SIG-M5 treated with dmso at 0.1 percent for 504 hours (cell line): ENCODE measurements around the gene MCM6.

Source experiments
- DNase-seq: peaks from one replicate; lab custom pipeline; 2025; ENCODE audit not compliant: unreplicated experiment; lab: John Stamatoyannopoulos, UW

MCM6 gene

DNA sequence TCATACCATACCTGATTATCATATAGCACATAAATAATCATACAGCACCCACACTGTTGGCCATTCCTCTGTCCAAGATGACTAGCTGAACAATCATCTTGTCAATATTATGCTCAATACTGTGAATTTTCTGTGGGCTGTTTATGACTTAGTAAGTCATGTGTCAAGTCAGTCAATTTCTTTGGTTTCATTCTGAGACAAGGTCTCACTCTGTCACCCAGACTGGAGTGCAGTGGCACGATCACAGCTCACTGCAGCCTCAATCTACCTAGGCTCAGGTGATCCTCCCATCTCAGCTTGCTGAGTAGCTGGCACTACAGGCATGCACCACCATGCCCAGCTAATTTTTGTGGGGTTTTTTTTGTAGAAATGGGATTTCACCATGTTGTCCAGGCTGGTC lies 5.7 kb downstream of the MCM6 start:
- DNase-seq: no peak

DNA sequence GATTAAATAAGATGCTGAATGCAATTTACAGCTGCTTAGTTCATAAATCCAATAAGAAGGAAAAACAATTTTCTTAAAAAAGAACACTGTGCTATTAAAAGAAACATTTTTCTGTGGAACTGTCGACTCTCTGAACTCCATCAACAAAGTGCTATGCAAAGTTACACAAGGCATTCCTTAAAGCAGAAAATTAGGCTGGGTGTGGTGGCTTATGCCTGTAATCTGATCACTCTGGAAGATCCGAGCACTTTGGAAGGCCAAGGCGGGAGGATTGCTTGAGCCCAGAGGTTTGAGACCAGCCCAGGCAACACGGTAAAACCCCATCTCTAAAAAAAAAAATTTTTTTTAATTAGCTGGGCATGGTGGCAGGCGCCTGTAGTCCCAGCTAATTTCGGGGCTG lies 13.0 kb downstream of the MCM6 start:
- no peak for DNase-seq

DNA sequence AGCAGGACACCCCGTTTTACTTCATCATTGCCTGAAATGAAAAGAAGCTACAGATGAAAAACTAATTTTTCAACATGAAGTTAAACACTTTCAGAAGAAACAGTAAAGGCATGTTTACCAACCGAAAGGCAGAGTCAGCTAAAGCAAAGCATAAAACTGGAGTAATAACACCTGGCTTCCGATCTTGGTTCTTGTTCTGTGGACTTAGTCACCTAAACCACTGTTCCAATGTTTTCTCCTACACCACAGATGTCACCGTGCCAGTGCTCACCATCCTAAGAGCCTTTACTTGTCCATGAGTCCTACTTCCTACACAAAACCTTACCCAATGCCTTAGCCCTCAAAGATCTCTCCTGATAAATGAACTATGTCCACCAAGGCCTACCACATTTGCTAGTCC lies 13.5 kb downstream of the MCM6 start:
- DNase-seq: no peak

DNA sequence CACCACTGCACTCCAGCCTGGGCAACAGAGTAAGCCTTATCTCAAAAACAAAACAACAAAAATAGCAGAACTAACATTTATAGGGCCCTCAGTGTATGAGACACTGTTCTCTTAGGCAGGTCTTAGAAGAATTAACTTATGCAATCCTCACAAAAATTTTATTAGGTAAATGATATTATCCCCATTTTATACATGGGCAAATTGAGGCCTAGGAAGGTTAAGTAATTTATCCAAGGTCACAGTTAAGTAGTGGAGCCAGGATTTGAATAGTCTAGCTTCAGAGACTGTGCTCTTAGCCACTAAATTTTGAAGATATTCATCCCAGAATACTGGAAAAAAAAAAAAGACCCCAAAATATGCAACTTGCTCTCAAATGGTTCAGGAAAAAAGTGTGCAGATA lies 22.8 kb downstream of the MCM6 start:
- no peak for DNase-seq

DNA sequence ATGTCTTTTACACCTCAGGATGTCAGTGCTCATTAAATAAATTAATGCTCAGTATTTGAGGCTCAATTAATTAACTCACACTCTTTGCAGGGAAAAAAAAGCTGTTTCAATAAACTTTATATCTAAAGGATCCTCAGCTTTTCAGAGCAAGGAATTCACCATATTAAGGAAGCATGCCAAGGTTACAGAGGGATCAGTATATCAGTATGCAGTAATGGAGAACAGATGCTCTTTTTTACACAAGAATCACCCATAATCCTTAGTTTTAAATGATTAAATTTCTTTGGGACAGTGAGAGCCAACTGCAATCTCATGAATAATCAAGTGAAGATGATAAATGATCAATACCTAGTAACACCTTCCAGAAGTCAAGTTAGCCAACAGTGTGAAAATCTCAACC lies 24.4 kb downstream of the MCM6 start:
- no peak for DNase-seq

DNA sequence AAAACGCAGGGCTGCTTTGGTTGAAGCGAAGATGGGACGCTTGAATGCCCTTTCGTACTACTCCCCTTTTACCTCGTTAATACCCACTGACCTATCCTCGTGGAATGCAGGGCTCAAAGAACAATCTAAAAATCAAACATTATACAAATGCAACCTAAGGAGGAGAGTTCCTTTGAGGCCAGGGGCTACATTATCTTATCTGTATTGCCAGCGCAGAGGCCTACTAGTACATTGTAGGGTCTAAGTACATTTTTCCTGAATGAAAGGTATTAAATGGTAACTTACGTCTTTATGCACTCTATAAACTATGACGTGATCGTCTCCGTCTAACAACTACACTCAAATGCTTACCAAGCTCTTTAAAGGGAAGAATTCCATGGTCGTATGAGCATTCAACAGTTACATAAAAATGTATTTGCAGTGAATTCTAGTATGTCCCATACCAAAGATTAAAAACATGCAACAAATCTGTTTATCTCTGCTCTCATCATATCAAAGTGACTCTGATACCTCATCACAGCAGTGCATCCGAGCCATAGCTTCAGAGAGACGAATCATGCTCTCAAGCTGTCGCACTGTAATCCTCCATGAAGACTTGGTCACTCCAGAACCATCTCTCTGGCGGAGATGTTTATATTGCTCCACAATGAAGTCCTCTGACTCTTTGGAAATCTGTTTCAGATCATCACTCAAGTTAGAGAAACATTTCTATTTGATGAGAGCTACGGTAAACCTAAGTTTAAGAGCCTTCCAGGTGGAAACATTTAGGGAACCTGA lies 25.2 kb downstream of the MCM6 start:
- no peak for DNase-seq

DNA sequence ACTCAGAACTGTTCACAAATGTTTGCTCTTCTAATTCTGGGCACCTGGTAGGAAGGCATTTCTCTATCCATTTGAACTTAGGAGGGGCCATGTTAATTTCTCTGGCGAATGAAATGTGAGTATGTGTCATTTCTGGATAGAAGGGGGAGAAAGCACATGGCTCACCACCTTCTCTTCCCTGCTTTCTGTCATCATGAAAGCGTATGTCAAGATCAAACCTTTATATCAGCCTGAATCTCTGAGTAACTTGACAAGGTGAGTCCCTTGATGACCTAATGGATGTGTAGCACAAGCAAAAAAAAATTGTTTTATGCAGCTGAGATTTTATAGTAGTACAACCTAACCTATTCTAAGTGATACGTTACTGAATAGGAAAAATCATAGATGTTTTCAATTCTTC lies 27.2 kb downstream of the MCM6 start:
- no peak for DNase-seq

DNA sequence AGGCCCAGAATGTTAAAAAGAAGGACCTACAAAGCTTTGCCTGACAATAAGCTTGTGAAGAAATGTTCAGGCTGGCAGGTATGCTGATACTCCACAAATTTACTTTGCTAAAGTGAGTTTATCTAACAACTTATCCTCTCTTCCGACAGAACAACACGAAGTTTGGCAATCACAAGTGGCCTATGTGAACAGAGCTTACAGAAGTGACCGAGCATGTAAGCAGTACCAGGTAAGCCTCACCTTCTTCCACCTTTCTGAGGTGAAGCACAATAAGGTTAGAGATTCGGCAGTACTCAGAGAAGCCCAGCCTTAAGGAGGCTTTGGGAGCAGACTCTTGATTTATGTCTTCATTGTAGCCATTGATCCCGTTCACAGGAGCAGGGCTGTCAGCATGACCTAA lies 30.2 kb downstream of the MCM6 start:
- DNase-seq: no peak

DNA sequence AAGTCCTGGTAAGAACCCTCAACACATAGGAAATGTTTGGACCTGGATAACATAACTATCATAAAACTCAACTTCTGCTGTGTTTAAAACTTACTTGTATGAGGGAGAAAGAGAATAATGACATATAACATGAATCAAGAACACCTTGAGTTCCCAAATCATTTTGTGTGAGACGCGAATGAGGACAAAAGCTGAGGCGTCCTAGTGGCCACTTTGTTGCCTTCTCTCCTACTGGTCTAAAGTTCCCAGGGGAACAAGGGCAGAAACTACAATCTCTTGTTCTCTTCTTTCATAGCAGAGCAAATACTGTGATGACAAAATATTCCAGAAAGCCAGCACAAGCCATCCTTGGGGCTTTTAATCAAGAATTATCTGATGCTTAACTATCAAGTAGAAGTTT lies 31.0 kb downstream of the MCM6 start:
- DNase-seq: no peak

DNA sequence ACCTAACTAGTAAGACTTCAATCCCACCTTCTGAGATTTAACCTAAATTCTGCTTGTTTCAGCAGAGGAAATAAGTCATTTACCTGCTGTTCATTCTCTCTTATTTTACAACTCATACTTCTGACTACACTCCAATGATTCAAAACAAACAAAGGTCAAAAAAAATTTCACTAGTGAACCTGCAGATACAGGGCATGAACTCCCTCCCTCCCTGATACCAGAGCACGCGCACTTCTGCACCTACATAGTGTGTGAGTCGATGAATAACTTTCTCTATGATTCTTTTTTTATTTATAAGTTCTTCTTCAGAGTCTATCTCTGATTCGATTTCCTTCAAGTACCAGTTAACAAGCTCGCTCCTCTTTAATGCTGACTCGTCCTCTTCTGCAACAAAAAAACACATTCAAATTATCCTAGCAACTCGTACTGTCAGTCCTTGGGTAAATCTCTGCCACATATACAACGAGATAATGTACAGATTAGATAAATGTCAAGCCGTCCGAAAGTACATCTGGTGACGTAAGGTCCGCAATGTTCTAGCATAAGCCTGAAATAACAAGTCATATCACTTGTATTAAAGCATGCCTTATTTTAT lies 31.8 kb downstream of the MCM6 start:
- no peak for DNase-seq

DNA sequence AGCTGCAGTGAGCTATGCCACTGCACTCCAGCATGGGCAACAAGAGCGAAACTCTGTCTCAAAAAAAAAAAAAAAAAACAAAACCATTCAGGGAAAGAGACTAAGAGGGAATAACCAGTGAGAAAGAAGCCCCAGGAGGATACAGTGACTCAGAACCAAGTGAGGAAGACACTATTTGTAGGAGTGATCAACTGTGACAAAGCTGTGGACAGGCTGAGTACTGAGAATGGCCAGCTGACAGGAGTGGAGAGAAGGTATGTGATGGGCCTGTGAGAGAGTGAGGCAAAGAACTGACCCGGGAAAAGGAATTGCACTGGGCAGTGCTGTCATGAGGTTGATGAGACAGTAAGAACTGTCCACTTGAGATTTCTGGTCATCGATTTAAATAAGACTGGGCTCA lies 32.6 kb downstream of the MCM6 start:
- no peak for DNase-seq

DNA sequence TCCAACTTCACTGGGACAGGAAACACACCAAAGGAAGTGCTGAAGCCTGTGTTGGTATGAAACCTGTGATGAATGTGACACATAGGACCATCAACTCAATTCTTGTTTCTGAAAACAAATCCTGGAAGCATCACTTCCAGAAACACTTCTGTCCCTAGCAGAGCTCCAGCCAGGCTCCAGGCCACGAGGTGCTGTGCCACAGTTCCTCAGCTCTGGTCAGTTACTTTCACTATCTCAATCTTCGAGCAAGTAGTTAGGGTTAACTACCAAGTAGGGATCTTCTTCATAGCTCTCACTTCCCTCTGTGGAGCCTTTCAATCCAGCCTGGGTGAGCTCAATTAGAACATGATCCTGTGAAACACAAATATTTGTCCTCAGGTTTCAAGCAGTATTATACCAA lies 35.6 kb downstream of the MCM6 start:
- DNase-seq: no peak

DNA sequence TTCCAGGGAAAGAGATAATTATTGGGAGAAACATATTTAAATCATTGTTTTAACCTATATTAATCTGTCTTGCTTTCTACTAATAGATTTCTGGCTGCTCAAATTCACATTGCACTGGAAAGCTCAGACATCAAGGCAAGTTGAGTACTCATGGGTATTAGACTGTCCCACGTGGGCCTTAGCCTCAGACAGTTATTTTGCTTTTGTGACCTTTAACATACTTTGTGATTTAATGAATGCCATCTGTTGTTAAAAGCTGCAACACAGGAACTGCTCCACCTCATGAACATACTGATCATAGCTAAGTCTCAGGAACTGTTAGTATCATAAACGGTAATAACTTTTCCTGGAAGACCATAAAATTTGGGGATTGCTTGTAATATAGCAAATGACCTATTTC lies 36.5 kb downstream of the MCM6 start:
- no peak for DNase-seq

DNA sequence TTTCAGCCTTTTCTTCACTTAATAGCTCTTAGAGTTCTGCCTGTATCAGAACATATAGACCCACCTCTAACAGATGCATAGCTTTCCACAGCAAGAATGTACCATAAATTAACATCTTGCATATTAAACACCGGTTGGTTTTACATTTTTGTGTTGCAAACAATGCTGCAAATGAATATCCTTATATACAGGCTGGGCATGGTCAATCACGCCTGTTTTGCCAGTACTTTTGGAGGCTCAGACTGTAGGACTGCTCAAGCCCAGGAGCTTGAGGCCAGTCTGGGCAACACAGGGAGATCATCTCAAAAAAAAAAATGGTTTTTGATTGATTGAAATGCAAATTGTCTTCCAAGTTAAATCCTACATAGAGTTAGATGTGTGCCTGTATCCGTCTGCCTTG lies 37.7 kb downstream of the MCM6 start:
- no peak for DNase-seq

DNA sequence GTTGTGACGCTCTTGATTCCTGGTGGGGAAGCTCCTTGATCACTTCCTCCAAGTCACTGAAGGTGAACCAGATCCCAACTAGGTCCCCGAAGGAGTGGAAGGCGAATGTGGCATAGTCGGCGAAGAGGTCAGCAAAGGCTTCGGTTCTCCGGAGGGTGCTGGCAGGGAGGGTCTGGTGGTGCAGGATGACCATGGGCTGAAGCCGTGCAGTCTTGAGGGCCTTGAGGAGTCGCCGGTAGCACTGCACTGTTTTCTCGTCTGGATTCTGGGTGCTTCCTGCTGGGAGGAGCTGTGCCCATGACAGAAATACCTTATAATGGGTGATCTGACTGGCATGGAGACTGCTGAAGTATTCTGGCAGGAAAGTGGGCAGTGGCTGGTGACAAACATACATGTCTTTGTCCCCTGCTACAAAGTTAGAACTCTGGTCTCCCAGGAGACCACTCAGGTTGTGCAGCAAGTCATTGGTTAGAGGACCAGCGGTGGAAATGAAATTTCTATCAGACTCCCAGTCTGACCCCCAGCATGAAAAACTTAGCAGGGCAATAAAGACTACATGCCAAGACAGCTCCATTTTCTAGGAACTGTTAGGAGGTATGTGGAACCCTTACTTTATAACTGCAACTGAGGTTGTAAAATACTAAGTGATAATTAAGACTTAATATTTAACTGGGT lies 39.5 kb downstream of the MCM6 start, which contains the start of gene LCT:
TSS of gene LCT (minus strand) at position 589 of the 675 bp plus-strand sequence. CDS start at position 574, 15 bp downstream.
- no peak for DNase-seq

DNA sequence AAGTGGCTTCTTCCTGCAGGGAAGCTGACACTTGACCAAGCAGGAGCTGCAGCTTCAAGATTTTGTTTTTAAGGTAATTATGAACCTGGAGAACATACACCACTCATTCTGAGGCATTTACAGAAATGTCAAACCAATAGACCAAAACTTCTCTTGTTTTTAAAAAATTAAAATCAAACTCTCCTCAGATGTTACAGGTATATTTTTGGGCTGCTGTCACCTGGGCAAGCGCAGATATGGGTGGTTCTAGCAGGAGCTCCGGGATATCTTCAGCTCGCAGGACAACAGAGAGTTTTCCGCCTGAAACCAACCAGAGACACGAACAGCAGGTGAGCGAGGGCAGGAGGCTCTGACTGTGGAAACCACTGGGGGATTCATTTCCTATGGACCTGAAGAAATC lies 43.4 kb downstream of the MCM6 start:
- no peak for DNase-seq

DNA sequence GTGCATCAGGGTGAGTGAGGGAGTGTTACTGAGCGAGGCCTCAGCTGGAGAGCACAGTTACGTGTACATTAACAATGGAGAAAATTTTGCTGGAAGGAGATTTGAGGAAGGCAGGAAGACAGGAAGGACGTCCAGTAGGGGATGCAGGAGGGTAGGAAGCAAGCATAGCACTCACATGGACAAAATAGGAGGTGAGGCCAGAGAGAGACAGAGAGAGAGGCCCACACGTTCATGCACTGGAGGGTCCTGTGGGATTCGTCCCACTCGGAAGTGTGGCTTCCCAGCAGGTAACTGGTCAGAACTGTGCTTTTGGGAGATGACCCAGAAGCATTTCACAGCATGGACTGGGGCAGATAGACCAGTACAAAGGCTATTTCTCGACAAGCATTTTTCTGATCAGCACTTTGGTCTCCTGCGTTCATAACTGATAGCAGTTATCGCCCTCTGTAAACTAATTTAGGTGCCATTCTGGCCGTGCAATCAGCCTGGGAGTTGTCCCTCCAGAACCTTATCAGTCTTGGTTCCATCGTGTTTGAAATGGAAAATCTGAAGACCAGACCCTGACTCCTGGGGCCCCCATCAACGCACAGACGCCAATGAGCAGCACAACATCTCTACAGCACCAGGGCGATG lies 44.9 kb downstream of the MCM6 start:
- DNase-seq: no peak

DNA sequence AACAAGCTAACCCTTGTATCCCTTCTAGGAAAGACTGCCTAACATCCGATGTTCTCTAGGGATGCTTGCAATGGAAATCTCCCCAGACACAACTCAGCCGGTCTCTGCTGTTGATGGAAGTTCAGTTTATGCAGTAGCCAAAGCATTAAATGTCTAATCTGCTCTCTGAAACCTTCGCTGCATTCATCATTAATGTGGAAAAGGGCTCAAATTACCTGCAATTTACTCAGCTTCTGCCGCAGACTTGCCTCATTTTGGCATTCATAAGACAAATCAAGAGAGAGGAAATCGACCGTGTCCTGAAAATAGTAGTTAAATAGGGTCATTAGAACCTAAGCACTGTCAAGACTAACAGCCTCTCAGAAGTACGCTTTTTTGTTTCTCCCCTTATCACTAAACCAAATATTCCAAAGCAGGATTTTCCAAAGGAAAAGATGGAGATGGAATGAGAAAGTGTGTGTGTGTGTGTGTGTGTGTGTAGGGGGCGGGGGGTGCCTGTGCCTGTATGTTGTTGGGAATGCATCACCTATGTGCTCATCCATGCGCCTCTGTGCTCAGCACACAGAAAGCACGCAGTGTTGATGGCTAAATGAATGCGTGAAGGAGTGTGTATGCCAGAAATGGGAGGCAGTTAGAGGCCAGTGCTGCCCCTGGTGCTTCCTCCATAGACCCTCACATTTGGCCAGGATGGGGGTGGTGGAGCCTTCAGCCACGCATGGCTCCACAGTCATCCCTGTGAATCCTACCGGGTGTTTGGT lies 46.7 kb downstream of the MCM6 start:
- DNase-seq: no peak

DNA sequence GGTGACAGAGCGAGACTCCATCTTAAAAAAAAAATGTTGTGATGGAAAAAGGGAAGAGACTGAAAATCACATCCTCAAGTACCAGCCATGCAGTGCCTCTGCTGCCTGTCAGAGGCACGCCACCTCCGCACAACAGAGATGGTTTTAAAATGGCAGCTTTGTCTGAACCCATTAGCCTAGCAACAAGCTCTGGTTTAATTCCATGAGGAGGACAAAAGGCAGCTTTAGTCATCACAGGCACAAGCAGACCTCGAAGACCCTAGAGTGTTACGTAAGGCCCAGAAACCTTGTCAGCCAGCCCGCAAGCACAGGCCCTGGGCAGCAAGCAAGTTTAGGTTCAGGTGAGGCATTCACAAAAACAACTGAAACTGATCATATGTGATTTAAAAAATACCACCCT lies 49.7 kb downstream of the MCM6 start:
- no peak for DNase-seq

DNA sequence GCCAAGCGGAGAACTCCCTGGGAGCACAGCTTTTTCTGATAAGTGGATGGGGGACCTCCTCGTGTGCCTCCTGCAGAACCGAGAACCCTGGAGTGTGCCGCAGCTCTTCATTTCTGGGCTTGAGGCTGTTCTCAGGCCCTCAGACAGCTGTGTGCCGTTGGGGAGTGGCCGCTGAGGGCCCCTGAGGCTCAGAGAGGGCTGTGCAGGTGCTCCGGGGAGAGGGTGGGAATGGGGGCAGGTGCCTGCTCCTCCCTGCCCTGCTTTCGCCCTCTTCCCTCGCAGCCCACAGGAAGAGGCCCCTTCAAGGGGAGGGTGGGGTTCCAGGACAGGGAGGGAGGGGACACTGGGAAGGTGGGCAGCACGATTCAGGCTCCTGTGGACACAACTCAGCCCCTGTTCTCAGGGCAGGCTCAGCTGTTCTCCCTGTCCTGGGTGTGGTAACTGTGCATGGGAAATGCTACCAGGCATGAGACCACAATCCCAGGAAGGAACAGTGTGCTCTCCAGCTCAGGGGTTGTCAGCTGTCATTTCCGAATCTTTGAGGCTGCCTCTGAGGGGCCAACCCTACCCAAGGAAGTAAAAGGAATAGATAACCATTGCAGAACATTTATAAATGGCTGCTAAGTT lies 50.6 kb downstream of the MCM6 start:
- no peak for DNase-seq

DNA sequence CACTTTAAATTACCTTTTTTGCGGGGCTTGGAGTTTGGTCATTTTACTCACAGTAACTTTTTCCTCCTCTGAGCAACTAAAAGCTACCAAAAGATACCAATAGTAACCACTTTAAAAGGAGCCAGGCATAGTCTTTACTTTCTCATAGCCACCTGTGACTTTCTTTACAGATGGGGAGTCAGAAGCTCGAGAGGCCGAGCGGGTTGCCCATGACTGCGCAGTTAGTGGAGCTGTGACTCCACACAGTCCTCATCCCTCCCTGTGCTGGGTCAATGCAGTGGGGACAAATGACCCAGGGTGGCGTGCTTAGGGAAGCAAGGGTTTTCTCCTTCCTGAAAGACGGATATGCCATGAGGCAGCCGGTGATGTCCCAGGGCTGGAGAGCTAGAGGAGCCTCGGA lies 51.1 kb downstream of the MCM6 start:
- DNase-seq: no peak
